ENCODE data around the gene WDR7.

Gene WDR7

DNA sequence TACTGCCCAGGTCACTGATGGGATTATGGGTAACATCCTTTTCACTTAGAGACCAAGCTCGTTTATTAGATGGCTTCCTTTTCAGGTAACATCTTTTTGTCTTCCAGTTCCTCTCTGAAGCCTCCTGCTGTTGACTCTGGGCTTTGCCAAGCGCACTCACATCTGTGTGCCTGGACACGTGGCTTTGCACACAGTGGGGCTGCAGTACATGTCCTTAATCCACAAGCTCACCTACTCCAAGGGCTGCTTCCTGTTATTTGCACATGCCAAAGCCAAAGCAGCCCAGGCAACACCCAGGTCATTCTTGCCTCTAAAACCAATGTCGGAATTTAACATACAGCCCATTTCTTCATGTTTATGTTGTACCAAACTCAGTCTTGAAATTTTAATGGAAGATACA lies 371.6 kb downstream of the WDR7 start:
- TF ChIP-seq, protein P1, sequence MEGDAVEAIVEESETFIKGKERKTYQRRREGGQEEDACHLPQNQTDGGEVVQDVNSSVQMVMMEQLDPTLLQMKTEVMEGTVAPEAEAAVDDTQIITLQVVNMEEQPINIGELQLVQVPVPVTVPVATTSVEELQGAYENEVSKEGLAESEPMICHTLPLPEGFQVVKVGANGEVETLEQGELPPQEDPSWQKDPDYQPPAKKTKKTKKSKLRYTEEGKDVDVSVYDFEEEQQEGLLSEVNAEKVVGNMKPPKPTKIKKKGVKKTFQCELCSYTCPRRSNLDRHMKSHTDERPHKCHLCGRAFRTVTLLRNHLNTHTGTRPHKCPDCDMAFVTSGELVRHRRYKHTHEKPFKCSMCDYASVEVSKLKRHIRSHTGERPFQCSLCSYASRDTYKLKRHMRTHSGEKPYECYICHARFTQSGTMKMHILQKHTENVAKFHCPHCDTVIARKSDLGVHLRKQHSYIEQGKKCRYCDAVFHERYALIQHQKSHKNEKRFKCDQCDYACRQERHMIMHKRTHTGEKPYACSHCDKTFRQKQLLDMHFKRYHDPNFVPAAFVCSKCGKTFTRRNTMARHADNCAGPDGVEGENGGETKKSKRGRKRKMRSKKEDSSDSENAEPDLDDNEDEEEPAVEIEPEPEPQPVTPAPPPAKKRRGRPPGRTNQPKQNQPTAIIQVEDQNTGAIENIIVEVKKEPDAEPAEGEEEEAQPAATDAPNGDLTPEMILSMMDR (IDR thresholded peaks at IDR 0.05; ENCODE audit: insufficient read depth, low read depth, low read length, missing control alignments), result no peak
- DNase-seq (ENCODE audit: low read depth), result no peak
- no peak overlapping the region for H3K4me3 ChIP-seq (ENCODE audit: low read depth, low read length)

DNA sequence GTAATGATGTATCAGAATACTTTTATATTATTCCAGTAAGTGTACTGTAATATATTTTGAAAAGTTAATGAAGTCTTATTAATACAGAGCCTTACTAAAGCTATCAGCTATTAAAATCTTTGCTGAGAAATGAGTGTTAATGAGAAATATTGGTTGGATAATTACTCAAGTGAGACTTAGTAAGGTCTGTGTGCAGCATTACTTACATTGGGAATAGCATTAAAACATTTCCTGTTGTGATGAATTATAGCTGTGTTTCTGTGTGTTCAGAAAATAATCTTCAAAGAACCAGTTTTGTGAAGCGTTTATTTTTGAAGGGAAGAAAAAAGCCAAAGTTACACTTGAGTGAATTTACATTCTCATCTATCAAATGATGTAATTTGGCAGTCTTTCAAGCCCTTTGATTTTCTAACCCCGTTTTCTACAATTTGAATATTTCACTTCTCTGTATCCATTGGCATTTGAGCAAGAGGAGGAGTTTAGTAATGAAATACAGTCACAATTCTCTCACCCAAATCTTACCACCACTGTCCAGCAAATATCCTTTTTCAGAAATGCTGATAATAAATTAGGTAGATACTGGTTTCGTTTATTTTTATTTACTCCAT lies 372.2 kb downstream of the WDR7 start:
- TF ChIP-seq, protein P1 (IDR thresholded peaks at IDR 0.05; ENCODE audit: insufficient read depth, low read depth, low read length, missing control alignments), result no peak
- DNase-seq (ENCODE audit: low read depth), result peak; percentile 8
- H3K4me3 ChIP-seq (ENCODE audit: low read depth, low read length), result no peak overlapping the region

DNA sequence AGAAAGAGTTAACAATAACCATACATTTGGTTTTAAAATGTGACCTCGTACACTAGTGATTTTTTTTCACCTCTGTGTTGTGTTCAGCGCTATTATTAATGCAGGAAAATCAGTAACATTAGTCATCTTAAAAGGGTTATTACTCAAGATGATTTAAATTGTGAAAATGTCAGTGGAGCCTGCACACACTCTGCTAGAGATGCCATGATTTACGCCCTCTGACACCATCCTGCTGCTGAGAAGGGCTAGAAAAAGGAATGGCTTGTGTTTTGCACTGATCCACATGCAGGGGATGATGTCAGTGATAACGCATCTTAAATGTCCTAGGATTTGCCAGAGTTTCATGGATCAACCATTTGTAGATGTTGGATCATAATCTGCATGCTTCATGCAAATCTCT lies 374.4 kb downstream of the WDR7 start:
- DNase-seq (ENCODE audit: low read depth), result no peak
- TF ChIP-seq, protein P1 (IDR thresholded peaks at IDR 0.05; ENCODE audit: insufficient read depth, low read depth, low read length, missing control alignments), result no peak
- H3K4me3 ChIP-seq (ENCODE audit: low read depth, low read length), result no peak overlapping the region

DNA sequence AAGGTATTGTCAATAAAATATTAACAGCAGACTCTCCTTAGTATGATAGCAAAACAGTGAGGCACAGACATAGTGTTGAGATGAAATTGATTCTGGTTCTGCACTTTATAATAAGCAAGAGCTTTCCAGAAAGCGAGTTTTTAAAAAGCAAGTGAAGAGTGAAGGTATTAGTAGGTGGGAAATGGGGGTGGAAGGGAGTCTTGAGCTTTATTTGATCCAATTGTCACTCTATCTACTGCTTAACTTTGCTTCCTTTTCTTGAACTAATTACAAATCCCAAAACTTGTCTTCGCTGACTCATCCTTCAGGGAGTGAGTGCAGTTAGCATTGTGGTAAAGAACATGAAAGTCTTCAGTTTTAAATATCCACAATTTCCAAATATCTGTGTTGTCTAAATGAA lies 375.2 kb downstream of the WDR7 start:
- TF ChIP-seq, protein P1 (IDR thresholded peaks at IDR 0.05; ENCODE audit: insufficient read depth, low read depth, low read length, missing control alignments), result no peak
- no peak for DNase-seq (ENCODE audit: low read depth)
- H3K4me3 ChIP-seq (ENCODE audit: low read depth, low read length), result no peak overlapping the region

DNA sequence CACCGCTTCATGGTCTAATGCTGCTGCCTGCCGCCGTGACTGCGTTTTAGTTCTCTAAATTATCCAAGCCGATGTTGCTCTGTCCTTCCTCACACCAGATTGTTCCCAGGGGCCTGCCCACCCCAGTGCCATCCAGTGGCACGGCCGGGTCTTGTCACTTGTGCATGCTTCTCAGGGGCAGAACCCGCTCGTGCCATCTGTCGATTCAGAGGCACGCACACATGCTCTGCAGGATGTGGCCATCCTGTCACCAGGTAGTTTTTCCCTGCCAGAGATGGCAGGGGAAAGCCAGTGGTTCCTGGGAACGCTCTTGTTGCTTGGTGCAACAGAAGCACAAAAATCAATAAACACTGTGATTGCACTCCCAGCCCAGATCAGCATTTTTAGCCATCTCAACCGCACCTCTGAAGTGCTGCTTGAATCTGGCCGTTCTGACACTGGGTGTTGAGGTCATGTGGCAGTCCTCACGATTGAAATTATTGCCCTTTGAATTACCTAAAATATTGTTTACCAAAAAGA lies 376.1 kb downstream of the WDR7 start:
- no peak for DNase-seq (ENCODE audit: low read depth)
- TF ChIP-seq, protein P1 (IDR thresholded peaks at IDR 0.05; ENCODE audit: insufficient read depth, low read depth, low read length, missing control alignments), result no peak
- no peak overlapping the region for H3K4me3 ChIP-seq (ENCODE audit: low read depth, low read length)

DNA sequence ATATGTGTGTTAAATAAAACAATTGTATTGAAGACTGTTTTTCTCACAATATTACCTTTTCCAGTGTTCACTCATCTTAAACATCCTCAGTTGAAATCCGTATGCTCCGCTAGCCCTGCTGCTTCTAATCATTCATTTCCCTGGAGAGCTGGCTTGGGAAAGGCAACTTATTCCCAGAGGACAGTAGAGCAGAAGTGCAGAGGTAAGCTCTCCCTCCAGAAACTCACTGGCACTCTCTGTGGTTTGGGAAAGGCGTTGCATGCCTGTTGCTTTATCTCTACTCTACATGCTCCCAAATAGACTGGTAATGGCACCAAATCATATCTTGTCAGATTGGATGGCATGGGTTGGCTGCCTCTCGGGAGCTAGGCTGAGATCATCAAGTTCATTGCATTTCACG lies 378.6 kb downstream of the WDR7 start:
- TF ChIP-seq, protein P1 (IDR thresholded peaks at IDR 0.05; ENCODE audit: insufficient read depth, low read depth, low read length, missing control alignments), result no peak
- H3K4me3 ChIP-seq (ENCODE audit: low read depth, low read length), result no peak overlapping the region
- DNase-seq (ENCODE audit: low read depth), result no peak

DNA sequence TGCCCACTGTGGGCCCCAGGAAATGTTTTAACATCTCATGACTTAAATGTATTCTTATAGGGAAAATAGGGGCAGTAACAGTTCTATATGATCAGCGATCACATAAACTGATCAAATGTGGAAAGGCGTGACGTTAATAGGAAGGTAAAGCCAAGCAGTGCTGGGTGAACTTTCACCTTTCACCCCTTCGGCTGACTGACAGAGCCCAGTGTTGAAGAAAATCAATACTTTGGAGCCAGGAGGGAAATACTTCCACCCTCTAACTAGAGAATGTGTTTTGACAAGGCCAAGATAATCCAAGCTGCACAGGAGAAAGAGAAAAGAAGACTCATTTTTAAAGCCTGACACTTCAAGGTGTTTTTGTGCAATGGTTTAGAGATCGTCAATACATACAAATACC lies 379.3 kb downstream of the WDR7 start:
- no peak for DNase-seq (ENCODE audit: low read depth)
- no peak overlapping the region for H3K4me3 ChIP-seq (ENCODE audit: low read depth, low read length)
- TF ChIP-seq, protein P1 (IDR thresholded peaks at IDR 0.05; ENCODE audit: insufficient read depth, low read depth, low read length, missing control alignments), result no peak
